Endothelial cell of hepatic sinusoid (primary cell): ENCODE results near the gene MTERF2.
"Not testable (repeated sequence)": the region's sequence is repeated elsewhere in the genome, so short reads cannot be mapped to it uniquely, and the experiment has no call there.

Experiments used
- in situ Hi-C: cut with HindIII; loops from 2 replicates; pipeline ENCODE4 v1.10.0; 2017; ENCODE audit warnings: low sequenced_read_pairs

Gene MTERF2

GRCh38 chr12:106996102-106996501, 9.2 kb upstream of the MTERF2 start:
- in situ Hi-C loops = not testable (repeated sequence)

GRCh38 chr12:106994579-106995220, 7.8 kb upstream of the MTERF2 start:
- in situ Hi-C loops = no loop called here

- in situ Hi-C loops = no loop called here
Observed at GRCh38 chr12:106987846-106988245, 900 bp upstream of the MTERF2 start.

- in situ Hi-C loops = no loop called here
Observed at GRCh38 chr12:106986135-106986534, 811 bp downstream of the MTERF2 start.

GRCh38 chr12:106985479-106985878, 1.5 kb downstream of the MTERF2 start:
- in situ Hi-C loops = no loop called here

- in situ Hi-C loops = no loop called here
Observed at GRCh38 chr12:106984588-106985137, 2.3 kb downstream of the MTERF2 start.

- in situ Hi-C loops = no loop called here
Observed at GRCh38 chr12:106982229-106982628, 4.7 kb downstream of the MTERF2 start.

GRCh38 chr12:106981788-106982187, 5.2 kb downstream of the MTERF2 start:
- in situ Hi-C loops = no loop called here

GRCh38 chr12:106980944-106981343, 6.0 kb downstream of the MTERF2 start:
- in situ Hi-C loops = no loop called here

- in situ Hi-C loops = no loop called here
Observed at GRCh38 chr12:106978035-106978800, 8.7 kb downstream of the MTERF2 start.

- in situ Hi-C loops = no loop called here
Observed at GRCh38 chr12:106976668-106977067, 10.3 kb downstream of the MTERF2 start.

- in situ Hi-C loops = no loop called here
Observed at GRCh38 chr12:106975993-106976658, 10.8 kb downstream of the MTERF2 start.

- in situ Hi-C loops = no loop called here
Observed at GRCh38 chr12:106975098-106975497, 11.8 kb downstream of the MTERF2 start.

GRCh38 chr12:106974511-106974910, 12.4 kb downstream of the MTERF2 start:
- in situ Hi-C loops = no loop called here

- in situ Hi-C loops = no loop called here
Observed at GRCh38 chr12:106973545-106973944, 13.4 kb downstream of the MTERF2 start.

GRCh38 chr12:106971065-106971464, 15.9 kb downstream of the MTERF2 start:
- in situ Hi-C loops = no loop called here

- in situ Hi-C loops = no loop called here
Observed at GRCh38 chr12:106964526-106964925, 22.4 kb downstream of the MTERF2 start.

GRCh38 chr12:106962286-106962685, 24.7 kb downstream of the MTERF2 start:
- in situ Hi-C loops = no loop called here

GRCh38 chr12:106960443-106960842, 26.5 kb downstream of the MTERF2 start:
- in situ Hi-C loops = no loop called here

- in situ Hi-C loops = no loop called here
Observed at GRCh38 chr12:106957583-106957982, 29.4 kb downstream of the MTERF2 start.

- in situ Hi-C loops = no loop called here
Observed at GRCh38 chr12:106956048-106956578, 30.8 kb downstream of the MTERF2 start.
